Neural progenitor cell (in vitro differentiated cells): ENCODE data around the gene S1PR2. TPM values are rescaled to one million over a fixed set of nuclear protein-coding genes. Genes with fewer than 3 reads are reported as not detected.

Experiments
- DNase-seq: peaks from one replicate; pipeline ENCODE4 v3.0.0-alpha.2; 2016; ENCODE audit warnings: low spot score
- H2AFZ ChIP-seq: fragments of 200-600 bp; sonication (generic); replicated peaks from 2 replicates; pipeline ENCODE4 v1.6.1; 2016; ENCODE audit warnings: antibody characterized with exemption
- H3F3A ChIP-seq: fragments of 200-600 bp; sonication (generic); 2 replicates; pipeline ENCODE4 v1.6.1; 2016; ENCODE audit warnings: antibody characterized with exemption, low read depth
- H3K27ac ChIP-seq: fragments of 200-600 bp; sonication (generic); 2 replicates; pipeline ENCODE4 v1.5.1; 2016; ENCODE audit warnings: mild to moderate bottlenecking
- H3K27me3 ChIP-seq: fragments of 200-600 bp; sonication (generic); 2 replicates; pipeline ENCODE4 v1.6.1; 2016; ENCODE audit warnings: mild to moderate bottlenecking, moderate library complexity
- H3K36me3 ChIP-seq: fragments of 200-600 bp; sonication (generic); 2 replicates; pipeline ENCODE4 v1.5.1; 2016
- H3K4me1 ChIP-seq: fragments of 200-600 bp; sonication (generic); 2 replicates; pipeline ENCODE4 v1.6.1; 2016; ENCODE audit warnings: mixed run types
- H3K4me2 ChIP-seq: fragments of 200-600 bp; sonication (generic); 2 replicates; pipeline ENCODE4 v1.6.1; 2016
- H3K4me3 ChIP-seq: fragments of 200-600 bp; sonication (generic); 2 replicates; pipeline ENCODE4 v1.5.1; 2016
- H3K79me2 ChIP-seq: fragments of 200-600 bp; sonication (generic); 2 replicates; pipeline ENCODE4 v1.6.1; 2016; ENCODE audit warnings: low read depth
- H3K9ac ChIP-seq: fragments of 200-600 bp; sonication (generic); 2 replicates; pipeline ENCODE4 v1.6.1; 2016
- H3K9me3 ChIP-seq: fragments of 200-600 bp; sonication (generic); 2 replicates; pipeline ENCODE4 v1.5.1; 2016; ENCODE audit warnings: low read depth
- H4K20me1 ChIP-seq: fragments of 200-600 bp; sonication (generic); 2 replicates; pipeline ENCODE4 v1.6.1; 2016; ENCODE audit warnings: low read depth
- H3K27ac Mint-ChIP-seq: 3 replicates; pipeline ENCODE4 v1.8.0; 2021; ENCODE audit warnings: mixed read lengths
- H3K27me3 Mint-ChIP-seq: 2 replicates; pipeline ENCODE4 v1.8.0; 2022; ENCODE audit warnings: low read depth, mild to moderate bottlenecking, inconsistent platforms, moderate library complexity, mixed read lengths; ENCODE audit not compliant: insufficient read depth
- H3K36me3 Mint-ChIP-seq: 3 replicates; pipeline ENCODE4 v1.8.0; 2021; ENCODE audit warnings: mixed read lengths
- H3K4me1 Mint-ChIP-seq: 3 replicates; pipeline ENCODE4 v1.8.0; 2021; ENCODE audit warnings: mixed read lengths
- H3K4me3 Mint-ChIP-seq: 3 replicates; pipeline ENCODE4 v1.8.0; 2021; ENCODE audit warnings: mild to moderate bottlenecking, moderate library complexity, mixed read lengths
- H3K9me3 Mint-ChIP-seq: 3 replicates; pipeline ENCODE4 v1.8.0; 2020; ENCODE audit warnings: mixed read lengths
- EZH2 ChIP-seq: fragments of 200-600 bp; sonication (generic); IDR thresholded peaks from 2 replicates; pipeline ENCODE4 v1.6.1; 2017; ENCODE audit warnings: antibody characterized with exemption, mild to moderate bottlenecking, moderate library complexity
- EZH2phosphoT487 ChIP-seq: fragments of 200-600 bp; sonication (generic); IDR thresholded peaks from 2 replicates; pipeline ENCODE4 v1.6.1; 2017; ENCODE audit warnings: antibody characterized with exemption
- total RNA-seq: library from RNA; depleted of rRNA; stranded (reverse); fragments of >200 nt; gene quantifications from 2 replicates; pipeline ENCODE4 v1.2.3, GENCODE V29; 2015; ENCODE audit warnings: low replicate concordance
- TF ChIP-seq, protein P1 (sequence below): fragments of 200-600 bp; sonication (generic); IDR thresholded peaks from 2 replicates; pipeline ENCODE4 v1.5.1; 2017; ENCODE audit warnings: antibody characterized with exemption, mild to moderate bottlenecking

S1PR2 gene
- total RNA-seq, 1 donor from 2014 or later, result 8.5 TPM

GRCh38 chr19:10268071-10268470, 36.9 kb upstream of the S1PR2 start:
- no peak overlapping the region for H3K27ac Mint-ChIP-seq
- TF ChIP-seq EZH2, result no peak
- no peak for TF ChIP-seq EZH2phosphoT487
- TF ChIP-seq, protein P1, sequence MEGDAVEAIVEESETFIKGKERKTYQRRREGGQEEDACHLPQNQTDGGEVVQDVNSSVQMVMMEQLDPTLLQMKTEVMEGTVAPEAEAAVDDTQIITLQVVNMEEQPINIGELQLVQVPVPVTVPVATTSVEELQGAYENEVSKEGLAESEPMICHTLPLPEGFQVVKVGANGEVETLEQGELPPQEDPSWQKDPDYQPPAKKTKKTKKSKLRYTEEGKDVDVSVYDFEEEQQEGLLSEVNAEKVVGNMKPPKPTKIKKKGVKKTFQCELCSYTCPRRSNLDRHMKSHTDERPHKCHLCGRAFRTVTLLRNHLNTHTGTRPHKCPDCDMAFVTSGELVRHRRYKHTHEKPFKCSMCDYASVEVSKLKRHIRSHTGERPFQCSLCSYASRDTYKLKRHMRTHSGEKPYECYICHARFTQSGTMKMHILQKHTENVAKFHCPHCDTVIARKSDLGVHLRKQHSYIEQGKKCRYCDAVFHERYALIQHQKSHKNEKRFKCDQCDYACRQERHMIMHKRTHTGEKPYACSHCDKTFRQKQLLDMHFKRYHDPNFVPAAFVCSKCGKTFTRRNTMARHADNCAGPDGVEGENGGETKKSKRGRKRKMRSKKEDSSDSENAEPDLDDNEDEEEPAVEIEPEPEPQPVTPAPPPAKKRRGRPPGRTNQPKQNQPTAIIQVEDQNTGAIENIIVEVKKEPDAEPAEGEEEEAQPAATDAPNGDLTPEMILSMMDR, result no peak
- no peaks in the 10 kb centered on the region for H3K4me1 ChIP-seq
- H3K79me2 ChIP-seq, result no peaks in the 10 kb centered on the region
- peaks cover 50% of the 10 kb centered on the region for H3K27me3 ChIP-seq
- H3K27me3 Mint-ChIP-seq, result peaks cover 24% of the 10 kb centered on the region
- no peak overlapping the region for H3K9ac ChIP-seq
- H3K4me3 ChIP-seq, result no peak overlapping the region
- H3K9me3 Mint-ChIP-seq, result no peaks in the 10 kb centered on the region
- H3K36me3 ChIP-seq, result no peaks in the 10 kb centered on the region
- H2AFZ ChIP-seq, result no peak overlapping the region
- no peak overlapping the region for H3K4me3 Mint-ChIP-seq
- H3K9me3 ChIP-seq, result no peaks in the 10 kb centered on the region
- H3K4me2 ChIP-seq, result no peak overlapping the region
- H3K27ac ChIP-seq, result no peak overlapping the region
- no peaks in the 10 kb centered on the region for H3K36me3 Mint-ChIP-seq
- peaks cover 18% of the 10 kb centered on the region for H3F3A ChIP-seq
- no peaks in the 10 kb centered on the region for H3K4me1 Mint-ChIP-seq
- no peak for DNase-seq
- H4K20me1 ChIP-seq, result no peaks in the 10 kb centered on the region

- no peak for DNase-seq
- H3K4me3 ChIP-seq, result no peak overlapping the region
- Mint-ChIP-seq H3K9me3 (no peaks in the 10 kb centered on the region), H3K27me3 (peaks cover 18% of the 10 kb centered on the region), H3K36me3 (no peaks in the 10 kb centered on the region), H3K27ac (no peak overlapping the region), H3K4me3 (peak overlapping the region; percentile 43), H3K4me1 (no peaks in the 10 kb centered on the region)
- peaks cover 37% of the 10 kb centered on the region for H3K27me3 ChIP-seq
- TF ChIP-seq EZH2 (no peak), EZH2phosphoT487 (no peak)
- H3K9ac ChIP-seq, result no peak overlapping the region
- H3F3A ChIP-seq, result peaks cover 18% of the 10 kb centered on the region
- H3K4me2 ChIP-seq, result no peak overlapping the region
- no peaks in the 10 kb centered on the region for H3K79me2 ChIP-seq
- no peak overlapping the region for H2AFZ ChIP-seq
- H3K9me3 ChIP-seq, result no peaks in the 10 kb centered on the region
- no peaks in the 10 kb centered on the region for H4K20me1 ChIP-seq
- H3K4me1 ChIP-seq, result no peaks in the 10 kb centered on the region
- H3K27ac ChIP-seq, result no peak overlapping the region
- H3K36me3 ChIP-seq, result no peaks in the 10 kb centered on the region
Measured at GRCh38 chr19:10266706-10267105, 35.6 kb upstream of the S1PR2 start.

GRCh38 chr19:10262771-10263170, 31.6 kb upstream of the S1PR2 start:
- Mint-ChIP-seq H3K4me1 (no peaks in the 10 kb centered on the region), H3K36me3 (no peaks in the 10 kb centered on the region), H3K27ac (no peak overlapping the region), H3K4me3 (no peak overlapping the region), H3K27me3 (peaks cover 3% of the 10 kb centered on the region), H3K9me3 (no peaks in the 10 kb centered on the region)
- H3K79me2 ChIP-seq, result no peaks in the 10 kb centered on the region
- no peaks in the 10 kb centered on the region for H4K20me1 ChIP-seq
- no peak overlapping the region for H3K27ac ChIP-seq
- H3F3A ChIP-seq, result peaks cover 5% of the 10 kb centered on the region
- H3K9me3 ChIP-seq, result no peaks in the 10 kb centered on the region
- TF ChIP-seq, protein P1, result no peak
- TF ChIP-seq EZH2phosphoT487 (no peak), EZH2 (no peak)
- no peak overlapping the region for H3K9ac ChIP-seq
- no peaks in the 10 kb centered on the region for H3K27me3 ChIP-seq
- no peak overlapping the region for H3K4me3 ChIP-seq
- H3K36me3 ChIP-seq, result no peaks in the 10 kb centered on the region
- H2AFZ ChIP-seq, result no peak overlapping the region
- no peaks in the 10 kb centered on the region for H3K4me1 ChIP-seq
- H3K4me2 ChIP-seq, result no peak overlapping the region
- no peak for DNase-seq

DNA sequence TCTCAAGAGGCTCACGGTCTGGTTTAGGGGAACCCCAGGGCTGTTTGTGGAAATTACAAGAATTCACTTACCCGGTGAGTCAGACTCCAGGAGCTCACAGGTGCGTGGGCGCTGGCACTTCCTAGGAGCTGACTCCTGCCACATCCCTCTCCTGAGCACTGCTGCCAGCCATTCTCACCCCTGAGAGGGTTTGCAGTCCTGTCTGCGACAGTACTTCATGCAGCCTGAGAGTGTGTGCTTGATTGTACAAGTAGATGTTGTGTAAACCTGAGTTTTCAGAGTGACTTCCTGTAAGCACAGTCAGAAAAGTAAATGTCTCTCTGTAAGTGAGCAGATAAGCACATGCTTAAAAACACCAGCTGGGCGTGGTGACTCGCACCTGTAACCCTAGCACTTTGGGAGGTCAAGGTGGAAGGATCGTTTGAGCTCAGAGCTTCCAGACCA, 29.0 kb upstream of the S1PR2 start:
- Mint-ChIP-seq H3K4me3 (no peak overlapping the region), H3K36me3 (peaks cover 12% of the 10 kb centered on the region), H3K27me3 (peaks cover 5% of the 10 kb centered on the region), H3K9me3 (no peaks in the 10 kb centered on the region), H3K4me1 (no peaks in the 10 kb centered on the region), H3K27ac (no peak overlapping the region)
- H4K20me1 ChIP-seq, result no peaks in the 10 kb centered on the region
- no peak overlapping the region for H3K27ac ChIP-seq
- no peak overlapping the region for H3K4me3 ChIP-seq
- H3K27me3 ChIP-seq, result no peaks in the 10 kb centered on the region
- TF ChIP-seq EZH2 (no peak), EZH2phosphoT487 (no peak)
- TF ChIP-seq, protein P1, result no peak
- H2AFZ ChIP-seq, result no peak overlapping the region
- no peak overlapping the region for H3K4me2 ChIP-seq
- no peaks in the 10 kb centered on the region for H3K79me2 ChIP-seq
- no peak for DNase-seq
- H3F3A ChIP-seq, result peaks cover 5% of the 10 kb centered on the region
- no peaks in the 10 kb centered on the region for H3K36me3 ChIP-seq
- H3K4me1 ChIP-seq, result no peaks in the 10 kb centered on the region
- H3K9ac ChIP-seq, result no peak overlapping the region
- H3K9me3 ChIP-seq, result no peaks in the 10 kb centered on the region
